GM18907 (cell line): ENCODE measurements around the gene RFPL1.
A peak's percentile ranks its signal among the peaks of the same experiment; 100 is the strongest.
"Not testable (repeated sequence)": the region's sequence is repeated elsewhere in the genome, so short reads cannot be mapped to it uniquely, and the experiment has no call there.

Experiments used
- ATAC-seq: cut with Tn5 transposase; IDR thresholded peaks from one replicate; pipeline ENCODE4 v1.9.1; 2021; ENCODE audit warnings: mild to moderate bottlenecking, moderate library complexity; ENCODE audit not compliant: unreplicated experiment

Gene RFPL1

DNA sequence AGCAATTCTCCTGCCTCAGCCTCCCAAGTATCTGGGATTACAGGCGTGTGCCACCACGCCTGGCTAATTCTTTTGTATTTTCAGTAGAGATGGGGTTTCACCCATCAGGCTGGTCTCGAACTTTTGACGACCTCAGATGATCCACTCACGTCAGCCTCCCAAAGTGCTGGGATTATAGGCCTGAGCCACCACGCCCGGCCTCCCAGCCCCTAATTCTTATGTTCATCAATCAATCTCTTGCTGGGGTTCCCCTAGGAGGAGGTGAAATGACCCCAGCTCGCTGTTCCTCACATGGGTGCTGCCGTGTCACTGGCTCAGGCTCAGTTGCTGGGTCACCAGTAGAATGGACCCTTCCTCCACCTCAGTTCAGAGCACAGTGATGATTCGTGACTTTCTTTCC, at the start of gene RFPL1:
RFPL1 (plus strand) TSS at position 301 of the 400 bp plus-strand sequence.
- not testable (repeated sequence) for ATAC-seq

DNA sequence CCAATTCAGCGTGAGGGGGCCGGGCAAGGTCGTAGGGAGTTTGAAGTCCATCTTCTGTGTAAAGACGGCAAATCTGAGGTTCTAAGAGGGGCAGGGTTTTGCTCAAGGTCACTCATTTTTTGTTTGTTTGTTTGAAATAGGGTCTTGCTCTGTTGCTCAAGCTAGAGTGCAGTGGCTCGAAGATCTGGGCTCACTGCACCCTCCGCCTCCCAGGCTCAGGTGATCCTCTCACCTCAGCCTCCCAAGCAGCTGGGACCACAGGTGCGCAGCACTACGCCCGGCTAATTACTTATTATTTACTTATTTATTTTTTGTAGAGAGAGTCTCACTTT, 49.7 kb upstream of the RFPL1 start:
- ATAC-seq: no peak

DNA sequence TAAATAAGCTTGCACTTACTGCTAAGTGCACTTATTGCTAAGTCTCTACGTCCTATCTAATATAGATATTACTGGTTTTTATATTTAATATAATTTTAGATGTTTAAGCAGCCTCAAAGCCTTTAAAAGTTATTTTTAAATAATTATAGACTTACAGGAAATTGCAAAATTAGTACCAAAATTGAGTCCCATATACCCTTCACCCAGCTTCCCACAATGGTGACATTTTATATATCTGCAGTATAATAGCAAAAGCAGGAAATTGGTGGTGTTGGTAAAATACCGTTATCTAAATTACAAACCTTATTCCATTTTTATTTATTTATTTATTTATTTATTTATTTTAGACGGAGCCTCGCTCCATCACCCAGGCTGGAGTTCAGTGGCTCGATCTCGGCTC, 48.1 kb upstream of the RFPL1 start:
- ATAC-seq: no peak

DNA sequence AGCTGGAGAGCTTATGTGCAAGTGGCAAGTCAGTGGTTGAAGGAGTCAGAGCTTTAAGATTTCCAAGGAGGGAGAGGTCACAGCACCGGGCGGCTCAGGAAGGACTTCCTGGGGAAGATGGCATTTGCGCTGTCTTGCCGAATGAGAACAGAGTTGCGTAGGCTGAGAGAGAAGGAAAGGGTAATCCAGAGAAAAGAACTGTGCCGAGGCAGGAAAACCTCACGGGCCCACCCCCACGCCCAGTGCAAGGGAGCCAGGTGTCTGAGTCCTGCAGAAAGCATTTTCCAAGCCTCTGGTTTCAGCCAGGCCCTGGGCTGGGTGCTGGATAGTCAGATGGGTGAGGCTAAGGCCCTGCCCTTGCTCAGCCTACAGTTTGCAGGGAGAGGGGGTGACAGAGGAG, 46.8 kb upstream of the RFPL1 start:
- no peak for ATAC-seq

DNA sequence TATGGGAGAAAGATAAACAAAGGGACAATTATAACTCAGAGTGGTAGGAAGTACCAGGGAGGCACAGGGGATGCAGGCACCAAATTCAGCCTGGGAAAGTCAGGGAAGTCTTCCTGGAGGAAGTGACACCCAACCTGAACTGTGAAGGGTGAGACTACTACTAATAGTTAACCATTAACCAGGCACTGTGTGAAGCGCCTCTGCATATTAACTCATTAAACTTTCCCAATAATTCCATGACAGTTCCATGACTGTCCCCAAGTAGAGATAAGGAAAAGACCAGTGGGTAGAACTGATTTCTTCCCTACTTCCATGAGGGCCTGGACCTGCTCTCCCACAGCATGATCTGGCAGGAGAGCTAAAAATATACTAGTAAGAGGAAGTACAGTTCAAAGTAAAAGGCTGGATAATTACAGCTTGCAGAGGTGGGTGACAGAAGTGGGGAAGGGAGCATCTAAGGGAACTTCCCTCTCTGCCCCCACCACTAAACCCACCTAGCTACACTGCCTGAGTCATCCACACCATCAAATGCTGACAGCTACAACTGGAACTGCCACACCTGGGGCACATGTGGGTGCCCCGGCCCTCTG, 45.3 kb upstream of the RFPL1 start:
- ATAC-seq: no peak

DNA sequence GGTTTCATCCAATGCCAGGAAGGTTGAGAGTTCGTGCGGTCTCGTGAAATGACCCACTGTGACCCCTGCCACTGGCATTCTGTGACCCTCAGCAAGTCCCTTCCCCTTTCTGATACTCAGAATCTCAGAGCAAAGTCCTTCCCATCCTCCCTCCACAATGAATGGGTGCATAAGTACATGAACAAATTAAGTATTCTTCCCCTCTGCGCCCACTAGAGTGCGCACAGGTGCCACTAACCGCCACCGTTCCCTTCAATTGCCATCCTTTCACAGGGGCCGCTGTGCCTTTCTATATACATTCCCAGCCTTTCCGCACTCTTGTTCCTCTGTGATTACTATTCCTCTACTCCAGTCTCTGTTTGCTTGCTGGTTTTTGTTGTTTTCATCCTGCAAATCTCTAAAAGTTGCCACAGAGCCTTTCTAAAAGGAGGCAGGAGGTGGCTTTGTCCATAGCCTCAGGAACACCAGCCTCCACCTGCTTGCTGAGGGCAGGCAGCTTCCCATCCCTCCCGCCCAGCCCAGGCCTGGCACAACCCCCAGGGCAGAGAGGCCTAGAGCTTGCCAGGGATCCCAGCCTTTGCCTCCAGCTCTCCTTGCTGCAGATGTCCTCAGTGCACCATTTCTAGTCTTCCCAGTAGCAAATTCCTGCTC, 43.3 kb upstream of the RFPL1 start:
- ATAC-seq: peak; percentile 59

DNA sequence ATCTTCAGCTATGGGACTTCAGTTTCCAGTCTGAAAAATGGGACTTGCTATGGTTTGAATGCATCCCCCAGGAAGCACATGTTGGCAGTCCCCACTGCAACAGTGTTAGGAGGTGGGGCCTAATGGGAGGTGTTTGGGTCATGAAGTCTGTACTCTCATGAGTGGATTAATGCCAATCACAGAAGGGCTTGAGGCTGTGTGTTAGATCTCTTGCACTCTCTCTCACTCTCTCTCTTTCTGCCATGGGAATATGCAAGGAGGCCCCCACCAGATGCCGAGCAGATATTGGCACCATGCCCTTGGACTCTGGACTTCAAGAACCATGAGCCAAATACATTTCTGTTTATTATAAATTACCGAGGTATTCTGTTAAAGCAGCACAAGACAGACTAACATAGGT, 42.3 kb upstream of the RFPL1 start:
- ATAC-seq: no peak

DNA sequence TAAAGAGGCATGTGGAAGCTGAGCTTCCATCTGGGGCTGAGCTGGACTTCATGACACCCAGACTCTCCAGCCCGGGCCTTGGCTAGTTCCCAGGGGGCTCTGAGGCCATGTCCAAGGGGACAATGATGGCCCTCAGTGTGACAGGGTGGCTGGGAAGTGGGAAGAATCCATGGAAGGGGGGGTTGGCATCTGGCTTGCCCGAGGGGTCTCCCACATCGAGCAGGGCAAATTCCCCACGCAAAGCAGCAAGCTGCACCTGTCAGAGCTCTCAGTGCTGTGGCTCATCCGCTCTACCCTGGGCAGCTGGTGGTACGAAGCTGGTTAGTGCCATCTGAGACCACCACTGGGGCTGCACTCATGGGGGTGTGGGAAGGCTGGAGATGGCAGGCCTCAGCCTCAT, 40.6 kb upstream of the RFPL1 start:
- ATAC-seq: no peak

DNA sequence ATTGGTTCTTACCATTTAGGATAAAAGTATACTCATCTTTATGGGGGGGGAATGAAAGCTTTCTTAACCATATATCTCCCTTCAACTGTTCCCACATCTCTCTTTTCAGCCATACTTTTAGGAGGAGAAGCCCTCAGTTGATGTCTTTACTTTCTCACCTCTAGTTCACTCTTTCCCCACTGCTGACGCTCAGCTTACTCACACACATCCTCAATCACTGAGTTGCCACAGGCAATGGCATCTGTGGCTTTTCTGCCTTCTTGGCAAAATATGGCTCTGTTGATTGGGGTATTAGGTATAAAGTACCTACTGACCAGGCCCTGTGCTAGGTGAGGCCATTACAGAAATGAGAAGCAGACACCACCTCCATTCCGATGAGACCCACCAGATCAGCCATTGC, 37.8 kb upstream of the RFPL1 start:
- no peak for ATAC-seq

DNA sequence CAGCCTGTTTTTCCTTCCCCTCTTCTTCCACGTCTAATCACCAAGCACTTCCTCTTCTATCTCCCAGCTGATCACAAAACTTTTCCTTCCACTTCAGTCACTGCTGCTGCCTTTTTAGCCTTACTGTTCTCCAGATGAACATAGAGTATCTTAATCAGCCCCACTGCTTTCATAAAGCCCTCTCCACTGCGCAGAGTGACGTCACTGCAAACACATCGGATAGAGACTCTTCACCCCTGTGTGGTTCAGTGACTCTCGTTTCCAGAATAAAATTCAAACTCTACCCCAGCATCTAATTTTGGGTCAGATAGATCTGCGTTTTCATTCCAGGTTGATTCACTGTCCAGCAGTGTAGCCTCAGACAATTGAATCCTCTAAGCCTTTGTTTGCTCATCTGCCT, 36.8 kb upstream of the RFPL1 start:
- not testable (repeated sequence) for ATAC-seq

DNA sequence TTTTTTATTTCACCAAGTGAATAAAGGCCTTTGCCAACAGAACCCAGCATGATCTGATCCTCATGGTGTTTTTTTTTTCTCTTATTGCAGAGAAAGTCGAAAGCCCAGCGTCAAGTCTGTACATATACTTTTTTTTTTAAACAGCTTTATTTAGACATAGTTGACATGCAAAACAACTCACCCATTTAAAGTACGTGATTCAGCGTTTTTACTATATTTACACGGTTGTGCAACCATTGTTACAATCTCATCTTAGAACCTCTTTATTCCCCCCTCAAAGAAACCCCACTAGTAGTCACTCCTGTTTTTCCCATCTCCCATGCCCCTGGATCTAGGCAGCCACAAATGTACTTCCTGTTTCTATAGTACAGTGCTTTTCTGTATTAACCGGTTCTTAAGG, 29.4 kb upstream of the RFPL1 start:
- no peak for ATAC-seq

DNA sequence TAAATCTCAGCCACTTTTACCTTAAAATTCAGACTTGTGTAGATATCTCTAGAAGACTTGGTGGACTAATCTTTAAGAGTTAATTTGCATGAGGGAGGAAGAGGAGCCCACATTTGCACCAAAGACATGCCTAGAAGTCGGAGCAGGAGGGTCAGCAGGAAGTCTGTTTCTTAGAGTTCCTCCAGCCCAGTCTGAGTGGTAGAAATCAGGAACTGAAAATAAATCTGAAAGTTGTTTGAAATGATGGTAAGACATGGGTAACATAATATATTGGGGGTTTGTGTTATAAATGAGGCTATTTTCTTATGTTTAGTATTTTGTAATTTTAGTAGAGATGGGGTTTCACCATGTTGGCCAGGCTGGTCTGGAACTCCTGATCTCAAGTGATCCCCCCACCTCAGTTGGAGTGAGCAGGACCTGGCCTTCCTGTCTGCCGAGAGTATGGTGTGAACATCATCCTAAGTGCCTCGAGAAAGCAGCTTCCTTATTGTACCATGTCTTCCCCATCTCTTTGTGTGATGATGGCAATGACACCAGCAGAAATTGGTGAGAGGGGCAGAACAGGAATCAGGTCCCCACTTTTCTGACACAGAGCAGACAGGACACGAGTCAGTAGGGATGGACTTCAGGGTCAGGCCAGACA, 26.7 kb upstream of the RFPL1 start:
- peak; percentile 65 for ATAC-seq

DNA sequence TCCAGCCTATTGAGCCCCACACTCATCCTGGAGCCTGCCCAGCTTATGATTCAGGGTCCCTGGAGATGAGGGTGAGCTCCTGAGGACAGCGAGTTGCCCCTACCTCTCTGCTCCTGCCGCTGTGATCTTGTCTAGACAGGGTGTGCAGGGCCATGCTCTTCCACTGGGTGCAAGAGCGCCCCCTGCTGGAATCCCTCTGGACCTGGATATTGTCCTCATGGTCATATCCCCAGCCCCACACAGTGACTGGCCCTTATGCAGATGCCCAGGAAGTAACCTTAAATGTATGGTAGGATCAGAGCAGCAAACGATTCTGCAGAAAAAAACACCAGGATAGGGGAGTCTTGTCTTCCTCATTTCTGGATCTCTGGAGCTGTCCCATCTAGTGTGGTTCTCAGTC, 25.6 kb upstream of the RFPL1 start:
- ATAC-seq: not testable (repeated sequence)

DNA sequence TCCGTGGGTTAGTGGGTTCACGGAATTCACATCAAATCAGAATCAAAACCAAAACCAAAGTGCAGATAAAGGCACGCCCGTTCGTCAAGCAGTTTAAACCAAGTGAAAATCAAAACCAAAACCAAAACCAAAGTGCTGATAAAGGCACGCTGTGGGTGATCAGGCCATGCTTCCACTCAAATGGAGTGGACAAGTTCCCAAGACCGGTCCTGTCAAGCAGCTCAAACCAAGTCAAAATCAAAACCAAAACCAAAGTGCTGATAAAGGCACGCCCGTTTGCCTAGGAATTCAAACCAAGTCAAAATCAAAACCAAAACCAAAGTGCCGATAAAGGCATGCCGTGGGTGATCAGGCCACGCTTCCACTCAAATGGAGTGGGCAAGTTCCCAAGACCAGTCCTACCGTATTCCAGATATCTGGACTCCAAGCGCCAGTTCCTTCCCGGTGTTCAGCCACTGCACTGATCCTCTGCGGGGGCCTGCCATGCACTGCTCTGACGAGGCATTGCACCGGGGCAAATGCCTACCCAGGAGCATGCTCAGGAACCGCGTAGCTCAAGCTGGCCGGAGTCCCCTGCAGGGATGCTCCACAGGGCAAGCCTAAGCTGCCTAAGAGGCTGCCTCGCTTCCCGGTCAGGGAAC, 23.3 kb upstream of the RFPL1 start:
- ATAC-seq: not testable (repeated sequence)

DNA sequence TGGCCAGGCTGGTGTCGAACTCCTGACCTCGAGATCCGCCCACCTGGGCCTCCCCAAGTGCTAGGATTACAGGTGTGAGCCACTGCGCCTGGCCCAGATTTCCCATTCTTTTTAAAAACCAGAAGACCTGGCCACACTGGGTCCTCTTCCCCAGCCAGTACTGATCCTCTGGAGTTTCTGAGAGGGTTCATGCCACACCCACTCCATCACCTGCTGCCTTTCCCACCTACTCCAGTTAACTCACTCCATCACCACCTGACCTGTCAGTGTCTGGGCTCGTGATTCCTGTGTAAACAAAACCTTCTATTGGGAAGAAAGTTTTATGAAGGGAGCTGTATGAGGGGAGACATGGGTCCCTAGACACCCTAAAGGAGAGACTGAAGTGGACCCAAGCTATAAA, 19.7 kb upstream of the RFPL1 start:
- not testable (repeated sequence) for ATAC-seq

DNA sequence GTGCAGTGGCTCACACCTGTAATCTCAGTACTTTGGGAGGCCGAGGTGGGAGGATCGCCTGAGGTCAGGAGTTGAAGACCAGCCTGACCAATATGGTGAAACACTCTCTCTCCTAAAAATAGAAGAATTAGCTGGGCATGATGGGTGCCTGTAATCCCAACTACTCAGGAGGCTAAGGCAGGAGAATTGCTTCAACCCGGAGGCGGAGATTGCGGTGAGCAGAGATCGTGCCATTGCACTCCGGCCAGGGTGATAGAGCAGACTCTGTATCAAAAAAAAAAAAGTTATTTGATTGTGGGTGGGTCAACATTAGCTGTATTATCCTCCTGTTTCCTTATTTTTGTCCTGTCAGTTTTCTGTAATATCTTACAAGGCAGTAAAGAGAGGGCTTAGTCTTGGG, 11.9 kb upstream of the RFPL1 start:
- no peak for ATAC-seq

DNA sequence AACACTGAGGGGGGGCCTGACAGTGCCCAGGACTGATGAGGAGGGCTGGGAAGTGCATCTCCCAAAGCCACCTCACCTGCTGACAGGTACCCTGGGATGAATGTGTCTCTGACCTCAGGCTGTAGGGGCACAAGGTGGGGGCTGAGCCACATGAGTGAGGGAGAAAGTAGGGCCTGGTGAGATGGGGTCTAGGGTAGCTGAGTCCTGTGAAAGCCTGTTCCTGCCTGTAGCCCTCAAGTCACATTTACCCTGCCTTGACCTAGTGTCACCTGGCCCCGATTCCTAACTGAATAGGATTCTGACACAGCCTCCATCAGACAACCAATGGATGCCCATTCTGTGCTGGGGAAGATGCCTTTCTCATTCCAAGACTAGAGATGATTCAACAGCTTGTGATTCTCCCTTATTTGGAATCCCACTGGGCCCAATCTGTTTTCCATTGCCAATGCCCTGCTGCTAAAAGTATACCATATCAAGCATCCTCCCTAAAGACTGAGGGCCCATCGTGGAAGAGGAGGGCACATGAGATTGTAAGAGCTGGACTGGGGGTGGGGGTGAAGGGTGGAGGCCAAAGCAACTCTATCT, 11.1 kb upstream of the RFPL1 start:
- no peak for ATAC-seq

DNA sequence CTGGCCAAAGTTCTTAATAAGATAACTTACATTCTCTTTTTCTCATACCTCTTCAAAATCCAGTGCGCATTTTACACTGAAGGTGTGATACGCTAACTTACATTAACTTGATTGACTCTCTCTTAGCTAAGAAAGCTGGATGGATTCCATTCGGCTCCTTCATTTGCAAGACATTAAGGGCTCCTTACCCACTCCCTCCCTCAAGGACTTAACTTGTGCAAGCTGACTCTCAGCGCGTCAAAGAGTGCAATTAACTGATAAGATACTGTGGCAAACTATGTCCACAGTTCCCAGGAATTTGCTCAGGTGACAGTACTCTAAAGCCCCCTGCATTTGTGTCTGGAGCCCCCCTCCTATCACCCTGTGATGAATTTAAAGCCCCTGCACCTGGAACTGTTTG, 6.4 kb upstream of the RFPL1 start:
- no peak for ATAC-seq

DNA sequence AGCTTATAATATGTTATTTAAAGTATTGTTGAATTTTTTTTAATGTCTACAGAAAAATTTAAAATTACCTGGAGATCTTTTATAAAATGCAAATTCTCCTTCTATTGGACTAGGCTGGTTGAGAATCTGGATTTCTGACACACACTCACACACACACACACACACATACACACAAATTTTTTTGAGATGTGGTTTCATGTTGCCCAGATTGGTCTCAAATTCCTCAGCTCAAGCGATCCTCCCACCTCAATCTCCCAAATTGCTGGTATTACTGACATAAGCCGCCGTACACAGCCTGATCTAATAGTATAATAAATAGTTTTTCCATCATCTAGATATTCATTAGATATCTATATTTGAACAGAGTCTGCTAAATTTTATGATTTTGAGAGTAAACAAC, 4.5 kb upstream of the RFPL1 start:
- no peak for ATAC-seq

DNA sequence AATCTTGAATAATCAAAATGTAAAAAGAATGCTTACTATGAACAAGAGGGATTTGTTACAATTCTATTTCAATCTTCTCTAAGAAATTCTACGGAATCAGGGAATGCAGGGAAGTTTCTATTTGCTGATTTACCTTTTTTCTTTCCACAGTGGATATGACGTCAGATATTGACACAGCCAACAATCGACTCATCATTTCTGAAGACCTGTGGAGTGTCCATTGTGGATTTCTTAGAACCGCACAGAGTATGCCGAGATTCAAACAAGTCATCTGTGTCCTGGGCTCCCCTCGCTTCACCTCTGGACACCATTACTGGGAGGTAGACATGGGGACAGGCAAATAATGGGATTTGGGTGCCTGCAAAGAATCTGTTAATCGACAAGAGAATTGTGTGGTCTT, 4.1 kb upstream of the RFPL1 start:
- no peak for ATAC-seq

DNA sequence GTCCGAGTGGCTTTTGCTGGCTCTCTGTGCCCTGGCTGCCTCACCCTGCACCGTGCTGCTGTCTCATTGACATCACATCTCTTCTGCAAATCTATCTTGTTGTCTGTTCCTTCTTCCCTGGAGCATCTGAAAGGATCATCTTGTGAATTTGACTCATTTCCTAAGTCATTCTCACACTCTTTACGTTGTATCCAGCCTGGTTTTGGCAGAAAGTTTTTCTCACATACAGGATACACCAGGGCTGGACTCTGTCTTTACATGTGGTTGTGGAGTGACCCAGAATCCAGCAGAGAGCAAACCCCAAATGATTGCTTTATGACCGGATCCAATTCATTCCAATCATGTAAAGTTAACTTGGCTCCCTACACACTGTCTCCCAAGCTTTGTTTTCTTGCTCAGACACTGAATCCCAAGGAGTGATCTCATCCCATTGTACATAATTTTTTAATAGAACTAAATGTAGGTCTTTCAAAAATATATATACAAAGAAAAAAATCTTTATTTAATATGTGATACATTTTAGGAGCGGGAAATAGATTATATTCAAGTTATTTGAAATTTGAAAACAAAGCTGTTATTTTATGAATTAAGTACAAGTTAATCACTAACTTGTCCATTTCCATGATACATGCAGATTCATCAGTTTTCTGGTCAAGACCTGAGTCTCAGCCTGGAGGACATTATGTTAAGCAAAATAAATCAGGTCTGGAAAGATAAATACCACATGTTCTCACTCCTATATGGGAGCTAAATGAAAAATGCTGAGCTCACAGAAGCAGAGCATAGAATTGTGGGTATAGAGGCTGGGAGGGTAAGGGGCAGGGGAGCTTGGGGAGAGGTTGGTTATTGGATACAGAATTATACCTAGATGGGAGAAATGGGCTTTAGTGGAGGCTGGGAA, 2.9 kb upstream of the RFPL1 start:
- ATAC-seq: no peak
